ENCODE results near the gene PKP2. TPM values are rescaled to one million over a fixed set of nuclear protein-coding genes. Genes with fewer than 3 reads are reported as not detected.

Gene PKP2
- total and polyA plus RNA-seq, 2 of the 4 experiments (the other 2 are of a cell fraction), result 0.10 to 0.18 TPM

DNA sequence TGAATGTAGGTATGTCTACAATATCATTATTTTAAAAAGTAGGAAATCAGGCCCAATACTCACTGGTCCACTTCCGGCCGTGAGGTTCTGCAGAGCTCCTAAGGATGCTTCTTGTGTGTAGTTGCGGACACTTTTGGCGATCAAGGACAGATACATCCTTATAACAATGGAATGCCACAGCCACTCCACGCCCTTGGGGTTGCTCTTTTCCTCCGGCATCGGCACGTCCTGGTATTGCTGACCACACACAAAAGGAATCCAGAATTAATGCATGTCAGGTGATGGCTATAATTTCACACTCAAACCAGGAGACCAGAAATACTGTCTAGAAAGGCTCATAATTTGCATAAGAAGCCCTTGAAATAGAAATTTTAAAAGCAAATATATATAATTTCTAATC, 75.3 kb downstream of the PKP2 start:
- ChIA-PET POLR2A (ENCODE audit: unreplicated experiment) (no interaction called here), CTCF (no interaction called here)
- Histone ChIP-seq H3K36me3 (ENCODE audit: control insufficient read depth, insufficient read depth, low read length) (no peaks in the 10 kb centered on the region), H3K4me1 (ENCODE audit: control insufficient read depth, insufficient read depth, low read length) (no peaks in the 10 kb centered on the region), H4K5ac (ENCODE audit: low read depth, low read length) (no peak overlapping the region), H4K8ac (ENCODE audit: low read depth in 2 of 2, low read length in 2 of 2) (no peak overlapping the region), H3K18ac (ENCODE audit: low read depth, low read length) (no peak overlapping the region), H3K14ac (replicated peaks; ENCODE audit: low read depth, low read length) (no peak overlapping the region), H4K20me1 (ENCODE audit: insufficient read depth, low read length) (no peaks in the 10 kb centered on the region), H3K9ac (ENCODE audit: low read depth, low read length) (no peak overlapping the region), H2BK120ac (ENCODE audit: low read depth, low read length) (no peak overlapping the region), H2AK5ac (ENCODE audit: low read depth, low read length) (no peak overlapping the region), H3K23ac (ENCODE audit: low read depth, low read length) (no peak overlapping the region), H3K27ac (ENCODE audit: insufficient read depth, low read length) (no peak overlapping the region), H2BK15ac (ENCODE audit: low read depth, low read length) (no peak overlapping the region), H3K56ac (ENCODE audit: extremely low read depth, insufficient read depth, low read length) (no peak overlapping the region), H3K9me3 (ENCODE audit: control insufficient read depth, insufficient read depth, low read length) (no peaks in the 10 kb centered on the region), H2AK9ac (replicated peaks; ENCODE audit: low read depth, low read length, poor library complexity) (no peak overlapping the region), H3K9me1 (ENCODE audit: insufficient read depth, low read length) (no peaks in the 10 kb centered on the region), H2BK20ac (ENCODE audit: low read depth, low read length) (no peak overlapping the region), H3K4ac (ENCODE audit: low read depth, low read length) (no peak overlapping the region), H2AFZ (replicated peaks; ENCODE audit: low read length, poor library complexity) (no peak overlapping the region), H4K91ac (ENCODE audit: insufficient read depth, low read depth, low read length) (no peak overlapping the region), H3K4me2 (ENCODE audit: low read depth, low read length) (no peak overlapping the region), H3K79me1 (ENCODE audit: low read depth in 1 of 2, low read length in 2 of 2) (no peaks in the 10 kb centered on the region), H2BK5ac (ENCODE audit: low read depth, low read length, poor library complexity, severe bottlenecking) (no peak overlapping the region), H3K4me3 (ENCODE audit: insufficient read depth, low read depth, low read length) (no peak overlapping the region), H3K27me3 (ENCODE audit: control insufficient read depth, insufficient read depth, low read length) (no peaks in the 10 kb centered on the region)
- DNase-seq, result no peak
- WGBS, 2 experiments (ENCODE audit: extremely low coverage in 2 of 2, insufficient read length in 1 of 2), result no CpG with 5 or more reads among the region's 8 CpGs
- TF ChIP-seq CHD1 (IDR thresholded peaks at IDR 0.05; ENCODE audit: low read depth, low read length), result no peak
- no peak for TF ChIP-seq SMC3 (IDR thresholded peaks at IDR 0.05; ENCODE audit: low read depth, low read length)
- TF ChIP-seq NFE2L2 (IDR thresholded peaks at IDR 0.05; ENCODE audit: low read depth, low read length), result no peak
- no peak for TF ChIP-seq MXI1 (IDR thresholded peaks at IDR 0.05; ENCODE audit: borderline replicate concordance, low read depth, low read length)
- in situ Hi-C loops (cut with MboI; ENCODE audit: low sequenced_read_pairs), result no loop called here
- dilution Hi-C loops (cut with HindIII; ENCODE audit: low sequenced_read_pairs, unreplicated experiment), result no loop called here
- intact Hi-C loops (cut with micrococcal nuclease), result no loop called here
- no peak for ATAC-seq (ENCODE audit: low read depth)
- no TSS peak for BruUV-seq (replicated peaks)
